Nephron progenitor cell (in vitro differentiated cells): ENCODE results near the gene THSD4.
"Not testable (repeated sequence)": the region's sequence is repeated elsewhere in the genome, so short reads cannot be mapped to it uniquely, and the experiment has no call there.

Experiments used
- DNase-seq: peaks from one replicate; pipeline ENCODE4 v3.0.0; 2021
- H3K27ac Mint-ChIP-seq: 2 replicates; pipeline ENCODE4 v1.8.0; 2021; ENCODE audit warnings: mild to moderate bottlenecking, moderate library complexity, mixed read lengths
- H3K27me3 Mint-ChIP-seq: 2 replicates; pipeline ENCODE4 v1.8.0; 2021; ENCODE audit warnings: mild to moderate bottlenecking, low read depth, mixed read lengths; ENCODE audit not compliant: poor library complexity
- H3K36me3 Mint-ChIP-seq: 2 replicates; pipeline ENCODE4 v1.8.0; 2021; ENCODE audit warnings: low read depth, mixed read lengths
- H3K4me1 Mint-ChIP-seq: 2 replicates; pipeline ENCODE4 v1.8.0; 2021; ENCODE audit warnings: mixed read lengths
- H3K4me3 Mint-ChIP-seq: 2 replicates; pipeline ENCODE4 v1.8.0; 2021; ENCODE audit warnings: mild to moderate bottlenecking, moderate library complexity, mixed read lengths
- H3K9me3 Mint-ChIP-seq: 2 replicates; pipeline ENCODE4 v1.8.0; 2021; ENCODE audit warnings: mild to moderate bottlenecking, moderate library complexity, mixed read lengths
- TF ChIP-seq, protein P1 (sequence below): fragments of 200-600 bp; sonication (generic); IDR thresholded peaks from 2 replicates; pipeline ENCODE4 v1.5.0; 2021; ENCODE audit warnings: antibody characterized with exemption

Gene THSD4

DNA sequence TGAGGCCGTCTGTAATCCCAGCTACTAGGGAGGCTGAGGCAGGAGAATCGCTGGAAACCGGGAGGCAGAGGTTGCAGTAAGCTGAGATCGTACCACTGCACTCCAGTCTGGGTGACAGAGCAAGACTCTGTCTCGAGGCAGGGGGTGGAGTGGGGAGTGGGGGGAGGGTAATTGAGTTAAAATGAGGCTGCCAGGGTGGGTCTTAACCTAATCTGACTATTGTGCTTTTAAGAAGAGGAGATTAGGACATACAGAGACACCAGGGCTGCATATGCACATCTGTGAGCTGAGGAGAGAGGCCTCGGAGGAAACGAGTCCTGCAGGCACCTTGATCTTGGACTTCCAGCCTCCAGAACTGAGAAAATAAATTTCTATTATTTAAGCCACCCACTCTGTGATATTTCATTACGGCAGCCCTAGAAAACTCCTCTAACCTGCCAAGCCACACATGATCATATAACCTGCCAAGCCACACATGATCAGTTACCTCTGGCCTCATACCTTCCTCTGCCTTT is 197.0 kb downstream of the THSD4 start:
- Mint-ChIP-seq H3K27me3 (peaks cover 3% of the 10 kb centered on the region), H3K27ac (no peak overlapping the region)

DNA sequence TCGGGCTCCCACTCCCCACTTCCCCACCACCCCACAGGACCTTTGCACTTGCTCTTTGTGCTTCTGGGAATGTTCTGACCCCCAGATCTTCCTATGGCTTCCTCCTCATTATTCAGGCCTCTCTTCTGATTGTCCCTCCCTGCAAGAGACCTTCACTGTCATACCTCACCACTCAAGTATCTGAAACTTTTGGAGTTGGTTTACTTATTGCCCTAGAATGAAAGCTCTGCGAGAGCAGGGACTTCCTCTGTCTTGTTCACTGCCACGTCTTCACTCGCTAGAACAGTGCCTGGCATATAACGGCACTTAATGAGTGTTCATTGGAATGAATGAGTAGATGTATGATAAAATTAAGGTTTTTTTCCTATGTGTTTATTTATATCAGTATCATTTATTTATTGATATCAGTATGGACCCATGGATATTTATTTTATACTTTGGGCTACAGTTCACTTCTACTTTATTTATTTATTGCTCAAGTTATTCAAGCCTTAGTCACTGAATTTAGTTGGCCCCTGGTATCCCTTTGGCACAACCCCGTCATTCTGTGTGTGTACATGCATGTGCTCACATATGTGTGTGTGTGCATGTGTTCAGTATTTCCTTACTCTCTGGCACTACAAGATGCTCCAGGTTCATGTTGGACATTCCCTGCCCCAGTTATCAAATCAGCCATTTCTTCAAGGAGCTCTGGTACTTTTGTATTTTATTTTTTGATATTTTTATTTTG is 197.6 kb downstream of the THSD4 start:
- Mint-ChIP-seq H3K9me3 (peaks cover 14% of the 10 kb centered on the region), H3K4me3 (no peak overlapping the region), H3K36me3 (peaks cover 14% of the 10 kb centered on the region), H3K27me3 (peaks cover 3% of the 10 kb centered on the region), H3K4me1 (peaks cover 8% of the 10 kb centered on the region), H3K27ac (no peak overlapping the region)
- TF ChIP-seq, protein P1, sequence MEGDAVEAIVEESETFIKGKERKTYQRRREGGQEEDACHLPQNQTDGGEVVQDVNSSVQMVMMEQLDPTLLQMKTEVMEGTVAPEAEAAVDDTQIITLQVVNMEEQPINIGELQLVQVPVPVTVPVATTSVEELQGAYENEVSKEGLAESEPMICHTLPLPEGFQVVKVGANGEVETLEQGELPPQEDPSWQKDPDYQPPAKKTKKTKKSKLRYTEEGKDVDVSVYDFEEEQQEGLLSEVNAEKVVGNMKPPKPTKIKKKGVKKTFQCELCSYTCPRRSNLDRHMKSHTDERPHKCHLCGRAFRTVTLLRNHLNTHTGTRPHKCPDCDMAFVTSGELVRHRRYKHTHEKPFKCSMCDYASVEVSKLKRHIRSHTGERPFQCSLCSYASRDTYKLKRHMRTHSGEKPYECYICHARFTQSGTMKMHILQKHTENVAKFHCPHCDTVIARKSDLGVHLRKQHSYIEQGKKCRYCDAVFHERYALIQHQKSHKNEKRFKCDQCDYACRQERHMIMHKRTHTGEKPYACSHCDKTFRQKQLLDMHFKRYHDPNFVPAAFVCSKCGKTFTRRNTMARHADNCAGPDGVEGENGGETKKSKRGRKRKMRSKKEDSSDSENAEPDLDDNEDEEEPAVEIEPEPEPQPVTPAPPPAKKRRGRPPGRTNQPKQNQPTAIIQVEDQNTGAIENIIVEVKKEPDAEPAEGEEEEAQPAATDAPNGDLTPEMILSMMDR, result no peak
- no peak for DNase-seq

More for the DNA sequence above, 197.0 kb downstream of the THSD4 start:
- TF ChIP-seq, protein P1, result no peak
- Mint-ChIP-seq H3K4me3 (no peak overlapping the region), H3K36me3 (peaks cover 14% of the 10 kb centered on the region), H3K9me3 (peaks cover 16% of the 10 kb centered on the region), H3K4me1 (peaks cover 8% of the 10 kb centered on the region)
- no peak for DNase-seq

DNA sequence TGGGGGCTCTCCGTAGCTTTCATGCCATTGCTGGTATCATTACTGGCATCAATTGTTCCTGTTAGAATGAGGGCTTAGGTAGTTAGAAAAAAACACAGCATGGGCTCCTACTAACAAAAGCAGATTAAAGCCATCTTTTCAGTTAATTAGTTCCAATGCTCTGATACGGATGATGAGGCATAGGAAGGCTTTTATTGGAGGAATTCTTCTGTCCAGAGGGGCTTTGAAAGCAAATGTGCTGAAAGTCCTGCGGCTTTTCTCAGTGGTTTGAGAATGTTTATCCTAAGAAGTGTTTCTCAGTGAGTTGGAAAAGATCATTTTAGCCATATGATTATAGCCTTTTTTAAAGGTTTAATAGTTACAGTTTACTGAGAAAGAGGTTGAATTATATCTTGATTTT is 198.5 kb downstream of the THSD4 start:
- Mint-ChIP-seq H3K4me1 (peaks cover 8% of the 10 kb centered on the region), H3K36me3 (peaks cover 10% of the 10 kb centered on the region), H3K4me3 (no peak overlapping the region), H3K27ac (no peak overlapping the region), H3K27me3 (peaks cover 3% of the 10 kb centered on the region), H3K9me3 (peaks cover 10% of the 10 kb centered on the region)
- DNase-seq, result no peak
- TF ChIP-seq, protein P1, result no peak

DNA sequence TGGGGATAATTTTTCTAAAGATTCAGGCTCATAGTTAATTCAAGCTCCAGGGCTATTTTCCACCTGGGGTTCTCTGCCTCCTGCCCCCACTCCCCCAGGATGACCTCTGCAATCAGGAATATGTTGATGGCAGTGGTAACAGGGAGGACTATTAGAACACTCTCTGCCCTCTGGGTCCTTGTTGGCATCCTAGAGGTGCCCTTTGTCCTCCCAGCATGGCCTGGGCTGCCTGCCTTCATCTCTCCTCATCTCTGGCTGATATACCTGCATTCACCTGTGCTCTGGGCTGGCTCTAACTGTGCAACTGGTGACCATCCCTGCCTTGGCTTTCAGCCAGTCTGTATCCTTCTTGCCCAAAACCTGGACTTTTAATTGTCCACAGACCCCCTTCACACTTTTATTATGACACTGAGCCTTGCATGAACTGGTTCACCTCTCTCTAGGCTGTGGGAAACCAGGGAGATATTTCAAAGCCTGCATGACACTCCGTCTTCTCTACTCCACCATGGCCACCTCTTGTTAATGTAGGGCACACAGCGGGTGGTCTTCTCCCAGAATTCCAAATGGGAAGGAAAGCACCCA is 199.8 kb downstream of the THSD4 start:
- TF ChIP-seq, protein P1, result no peak
- Mint-ChIP-seq H3K4me1 (peaks cover 8% of the 10 kb centered on the region), H3K9me3 (peaks cover 10% of the 10 kb centered on the region), H3K27ac (no peak overlapping the region), H3K4me3 (no peak overlapping the region), H3K27me3 (peaks cover 3% of the 10 kb centered on the region), H3K36me3 (peaks cover 10% of the 10 kb centered on the region)
- no peak for DNase-seq

DNA sequence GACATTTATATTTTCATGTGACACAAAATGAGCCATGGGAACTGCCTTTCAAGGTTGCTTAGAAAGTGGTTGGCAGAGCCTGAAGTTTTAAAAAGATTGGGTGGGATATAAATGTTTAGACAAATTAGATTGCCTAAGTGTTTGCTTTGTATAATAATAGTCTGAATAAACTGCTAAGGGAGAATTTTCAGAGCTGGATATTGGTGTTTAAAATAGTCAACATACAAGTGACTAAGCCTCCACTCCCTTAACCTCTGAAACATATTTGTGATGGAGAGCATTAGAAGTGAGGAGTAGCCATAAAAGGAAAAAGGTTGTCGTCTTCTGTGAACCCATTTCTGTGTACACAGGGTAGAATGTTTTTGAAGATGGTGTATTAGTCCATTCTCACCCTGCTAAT is 201.6 kb downstream of the THSD4 start:
- Mint-ChIP-seq H3K27me3 (peaks cover 3% of the 10 kb centered on the region), H3K36me3 (peaks cover 10% of the 10 kb centered on the region)
- DNase-seq, result no peak

DNA sequence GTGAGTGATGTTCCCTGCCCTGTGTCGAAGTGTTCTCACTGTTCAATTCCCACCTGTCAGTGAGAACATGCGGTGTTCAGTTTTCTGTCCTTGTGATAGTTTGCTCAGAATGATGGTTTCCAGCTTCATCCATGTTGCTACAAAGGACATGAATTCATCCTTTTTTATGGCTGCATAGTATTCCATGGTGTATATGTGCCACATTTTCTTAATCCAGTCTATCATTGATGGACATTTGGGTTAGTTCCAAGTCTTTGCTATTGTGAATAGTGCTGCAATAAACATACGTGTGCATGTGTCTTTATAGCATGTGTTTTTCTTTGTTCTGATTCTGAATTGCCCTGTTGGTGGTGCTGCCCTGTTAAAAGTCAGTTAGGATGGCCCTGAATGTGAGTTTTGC is 204.2 kb downstream of the THSD4 start:
- H3K9me3 Mint-ChIP-seq, DNase-seq, H3K27ac Mint-ChIP-seq, H3K4me3 Mint-ChIP-seq, H3K4me1 Mint-ChIP-seq, H3K27me3 Mint-ChIP-seq, H3K36me3 Mint-ChIP-seq: not testable (repeated sequence)

More for the DNA sequence above, 201.6 kb downstream of the THSD4 start:
- peaks cover 8% of the 10 kb centered on the region for H3K4me1 Mint-ChIP-seq
- H3K27ac Mint-ChIP-seq, result no peak overlapping the region
- no peak overlapping the region for H3K4me3 Mint-ChIP-seq
- peaks cover 10% of the 10 kb centered on the region for H3K9me3 Mint-ChIP-seq
- TF ChIP-seq, protein P1, result no peak
